CD4-positive, alpha-beta T cell treated with Interleukin-15 for 1 hour (primary cell): ENCODE data around the gene MIDN.

Experiments
- DNase-seq: peaks from one replicate; pipeline ENCODE4 v3.0.0-alpha.2; 2020

Gene MIDN

DNA sequence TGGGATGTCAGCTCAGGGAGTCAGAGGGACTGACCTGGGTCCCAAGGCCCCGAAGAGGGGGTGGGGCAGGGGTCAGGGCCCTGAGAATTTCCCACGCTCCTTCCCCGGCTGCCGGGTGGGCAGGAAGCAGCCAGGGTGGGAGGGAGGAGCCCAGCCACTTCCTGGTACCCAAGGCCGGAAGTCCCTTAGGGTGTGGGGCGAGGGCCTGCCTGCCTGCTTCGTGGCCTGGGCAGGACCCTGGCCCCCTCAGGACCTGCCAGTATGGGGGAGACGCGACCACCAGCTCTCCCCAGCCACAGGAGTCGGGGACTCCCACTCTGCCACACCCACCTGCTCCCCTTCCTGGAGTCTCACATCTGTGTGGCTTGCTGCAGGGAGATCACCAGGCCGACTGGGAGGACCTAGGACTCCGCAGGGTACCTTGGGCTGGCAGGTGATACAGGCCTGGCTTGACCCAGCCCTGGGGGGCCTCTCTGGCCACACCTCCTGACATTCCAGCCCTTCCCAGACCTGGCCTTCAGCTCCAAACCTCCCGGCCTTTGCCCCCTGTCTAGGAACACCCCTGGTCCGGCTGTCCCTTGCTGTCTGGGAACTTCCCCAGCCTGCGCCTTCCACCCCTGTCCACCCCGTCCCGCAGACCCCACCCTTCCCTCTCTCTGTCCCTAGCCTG lies 11.0 kb downstream of the MIDN start:
- peak; percentile 84 for DNase-seq

DNA sequence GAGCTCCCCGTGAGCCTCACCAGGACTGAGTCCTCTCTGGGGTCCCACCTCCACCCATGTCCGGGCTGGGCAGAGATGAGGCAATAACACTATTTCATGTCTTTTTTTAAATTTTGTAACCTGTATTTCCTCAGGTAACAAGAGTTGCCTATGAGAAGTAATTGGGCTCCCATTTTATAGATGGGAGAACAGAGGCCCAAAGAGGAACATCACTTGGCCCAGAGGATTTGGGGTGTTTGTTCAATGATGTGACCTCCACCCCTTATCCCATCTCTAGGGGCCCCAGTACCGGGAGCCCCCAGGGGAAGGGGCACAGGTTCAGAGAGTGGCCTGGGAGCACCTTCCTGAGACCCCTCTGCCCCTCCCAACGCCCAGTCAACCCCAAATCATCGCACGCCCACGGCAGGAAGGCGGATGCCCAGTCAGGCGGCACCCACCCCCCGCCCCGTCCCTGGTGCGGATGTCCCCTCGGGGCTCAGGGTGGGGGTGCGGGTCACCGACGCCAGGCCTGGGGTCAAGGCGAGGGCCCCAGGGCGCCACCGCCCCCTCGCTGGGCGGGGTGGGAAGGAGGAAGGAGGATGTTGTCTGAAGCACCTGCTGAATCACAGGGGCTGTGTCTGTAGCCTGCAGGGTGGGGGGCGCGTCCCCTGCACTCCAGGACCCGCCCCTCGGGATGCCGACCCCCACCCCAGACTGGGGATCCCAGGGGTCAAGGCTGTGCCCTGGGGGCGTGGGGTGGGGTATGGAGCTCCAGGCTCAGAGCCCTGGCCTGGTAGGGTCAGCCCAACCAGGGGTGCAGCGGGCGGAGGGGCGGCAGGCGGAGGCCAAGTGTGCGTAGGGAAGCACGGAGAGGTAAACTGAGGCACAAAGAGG lies 11.7 kb downstream of the MIDN start:
- DNase-seq, result peak; percentile 82

- DNase-seq, result peak; percentile 98
Observed at GRCh38 chr19:1260749-1261537, 12.6 kb downstream of the MIDN start.

DNA sequence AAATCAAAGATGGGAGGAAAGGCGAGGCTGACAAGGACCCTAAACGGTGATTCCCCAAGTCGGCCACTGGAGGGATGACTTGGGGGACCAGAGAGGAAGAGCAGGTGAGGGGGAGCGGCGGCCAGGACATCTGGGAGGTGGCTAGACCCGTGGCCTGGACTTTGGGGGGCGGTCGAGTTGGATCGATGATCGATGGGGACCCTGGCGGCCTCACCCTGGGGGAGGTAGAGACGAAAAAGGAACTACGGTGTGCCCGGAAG lies 13.1 kb downstream of the MIDN start:
- DNase-seq, result peak; percentile 59

GRCh38 chr19:1261798-1262622 lies 13.6 kb downstream of the MIDN start:
- no peak for DNase-seq

GRCh38 chr19:1262623-1263123 lies 14.3 kb downstream of the MIDN start:
- DNase-seq, result no peak

GRCh38 chr19:1263188-1263587 lies 14.8 kb downstream of the MIDN start:
- DNase-seq, result peak; percentile 46

DNA sequence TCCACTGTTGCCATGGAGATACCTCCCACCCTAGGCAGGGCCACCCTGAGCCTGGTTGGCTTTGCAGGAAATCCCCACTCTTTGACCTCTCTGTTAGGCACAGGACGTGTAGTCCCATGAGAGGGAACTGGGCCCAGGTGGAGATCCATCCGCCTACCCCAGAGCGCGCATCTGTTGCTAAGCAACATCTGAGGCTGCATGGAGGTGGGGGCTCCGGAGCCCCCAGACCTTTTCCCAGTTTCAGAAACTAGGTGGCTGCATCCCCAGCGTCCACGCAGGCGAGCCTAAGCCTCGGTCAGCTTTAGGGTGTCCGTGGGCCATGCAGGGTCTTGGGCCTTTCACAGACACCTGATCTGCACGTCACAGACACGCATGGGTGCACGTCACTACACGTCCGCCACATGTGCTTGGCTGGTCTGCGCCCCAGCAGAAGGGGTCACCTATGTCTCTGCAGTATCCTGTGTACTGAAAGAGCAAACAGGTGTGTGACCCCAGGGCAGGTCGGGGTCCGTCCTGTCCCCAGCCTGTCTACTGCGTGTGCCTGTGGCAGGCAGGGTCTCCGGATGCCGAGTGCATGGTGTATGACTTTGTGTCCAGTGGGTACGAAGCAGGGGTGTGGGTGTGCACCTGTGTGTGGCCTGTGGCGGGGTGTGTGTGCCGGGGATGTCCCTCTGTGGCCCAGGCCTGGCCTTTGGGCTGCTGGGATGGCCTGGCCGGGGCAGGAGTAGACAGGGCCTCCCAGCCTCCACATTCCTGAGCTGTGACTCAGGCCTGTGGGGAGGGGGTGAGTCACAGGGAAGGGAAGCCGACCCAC lies 16.6 kb downstream of the MIDN start:
- peak; percentile 72 for DNase-seq

- peak; percentile 67 for DNase-seq
Observed at GRCh38 chr19:1265615-1266128, 17.3 kb downstream of the MIDN start.

DNA sequence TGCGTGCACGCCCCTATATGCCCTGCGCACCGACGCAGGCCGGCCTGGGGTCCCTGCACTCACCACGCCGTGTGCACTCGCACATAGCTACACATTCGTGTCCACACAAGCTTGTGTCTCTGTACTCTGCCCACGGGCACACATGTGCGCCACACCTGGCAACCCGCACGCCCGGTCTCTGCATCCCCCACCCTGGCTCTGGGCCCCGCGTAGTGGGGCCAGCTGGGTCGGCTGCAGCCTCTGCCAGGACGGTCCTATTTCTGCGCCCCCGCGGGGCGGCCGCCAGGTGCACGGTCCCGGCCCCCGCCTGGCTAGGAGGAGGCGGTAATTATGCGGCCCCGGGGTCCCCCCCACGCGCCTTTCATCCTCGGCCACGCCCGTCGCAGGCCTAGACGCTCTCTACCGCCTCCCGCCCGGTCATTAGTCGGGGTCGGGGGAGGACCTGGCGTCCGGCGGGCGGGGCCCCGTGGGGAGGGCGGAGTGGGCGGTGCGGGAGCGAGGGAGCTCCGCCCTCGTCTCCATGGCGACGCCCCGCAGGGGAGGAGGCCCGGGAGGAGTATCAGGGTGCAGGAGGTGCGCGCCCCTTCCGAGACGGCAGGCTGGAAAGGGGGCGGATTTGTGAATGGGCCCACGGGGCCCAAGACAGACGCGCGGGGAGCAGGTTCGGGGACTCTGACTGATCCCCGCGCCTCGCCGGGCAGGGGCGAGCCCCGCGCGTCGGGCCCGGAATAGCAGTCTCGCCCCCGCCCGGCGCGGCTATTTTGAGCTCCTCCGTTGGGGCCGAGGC lies 17.9 kb downstream of the MIDN start:
- DNase-seq, result peak; percentile 90

DNA sequence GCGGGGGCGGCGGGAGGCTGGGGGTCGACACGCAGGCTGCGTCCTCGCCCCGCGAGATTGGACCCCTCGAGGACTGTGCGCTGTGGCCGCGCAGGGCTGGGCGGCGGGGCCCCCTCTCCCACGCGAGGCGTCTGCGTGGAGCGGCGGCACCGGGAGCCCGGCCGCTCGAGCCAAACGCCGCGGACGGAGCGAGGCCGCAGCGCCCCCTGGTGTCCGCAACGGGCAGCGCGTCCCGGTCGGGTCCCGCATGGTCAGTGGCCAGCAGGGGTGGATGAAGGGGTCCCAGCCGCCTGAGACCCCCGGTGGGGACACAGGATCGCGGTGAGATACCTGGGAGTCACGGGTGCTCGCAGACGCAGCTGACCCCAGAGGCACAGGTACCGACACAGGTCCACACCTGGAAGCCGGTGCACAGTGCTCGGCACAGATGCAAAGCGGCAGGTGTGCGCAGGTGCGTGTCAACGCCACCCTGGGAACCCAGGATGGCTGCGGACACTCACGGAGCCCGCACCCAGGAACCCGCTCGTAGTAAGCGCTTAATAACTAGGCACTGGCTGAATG lies 18.6 kb downstream of the MIDN start:
- peak; percentile 68 for DNase-seq

DNA sequence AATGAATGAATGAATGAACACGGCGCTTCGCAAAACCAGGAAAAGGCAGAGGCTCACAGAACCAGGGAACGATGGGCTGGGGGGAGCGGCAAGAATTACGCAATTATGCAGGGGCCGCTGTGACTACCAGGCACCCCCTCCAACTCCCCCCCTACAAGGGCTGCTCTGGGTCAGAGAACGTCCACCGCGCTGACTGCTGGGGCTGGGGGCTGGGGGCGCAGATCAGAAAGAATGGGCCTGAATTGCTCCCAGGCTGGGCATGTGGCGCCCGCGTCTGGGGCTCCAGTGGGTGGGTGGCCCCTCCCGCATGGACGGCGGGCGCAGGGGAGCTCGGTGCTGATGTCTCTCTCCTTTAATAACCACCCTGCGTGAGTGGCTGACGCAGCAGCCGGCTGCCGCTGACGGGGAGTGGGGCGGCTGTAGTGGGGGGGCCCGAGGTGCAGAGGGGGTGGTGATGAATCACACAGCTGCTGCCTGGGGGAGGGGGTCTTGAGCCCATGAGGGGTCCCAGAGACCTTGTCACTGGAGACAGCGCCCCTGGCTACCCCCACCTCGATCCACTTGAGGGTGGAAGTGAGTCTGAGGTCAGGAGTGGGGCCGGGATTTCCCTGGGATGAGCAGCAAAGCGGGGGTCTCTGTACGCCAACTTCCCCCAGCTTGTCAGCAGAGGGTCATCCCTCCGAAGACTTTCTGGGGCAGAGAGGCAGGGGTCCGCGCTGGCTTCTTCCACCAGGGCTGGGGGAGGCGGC lies 19.3 kb downstream of the MIDN start:
- no peak for DNase-seq

- DNase-seq, result no peak
Observed at GRCh38 chr19:1268226-1269064, 20.1 kb downstream of the MIDN start.

DNA sequence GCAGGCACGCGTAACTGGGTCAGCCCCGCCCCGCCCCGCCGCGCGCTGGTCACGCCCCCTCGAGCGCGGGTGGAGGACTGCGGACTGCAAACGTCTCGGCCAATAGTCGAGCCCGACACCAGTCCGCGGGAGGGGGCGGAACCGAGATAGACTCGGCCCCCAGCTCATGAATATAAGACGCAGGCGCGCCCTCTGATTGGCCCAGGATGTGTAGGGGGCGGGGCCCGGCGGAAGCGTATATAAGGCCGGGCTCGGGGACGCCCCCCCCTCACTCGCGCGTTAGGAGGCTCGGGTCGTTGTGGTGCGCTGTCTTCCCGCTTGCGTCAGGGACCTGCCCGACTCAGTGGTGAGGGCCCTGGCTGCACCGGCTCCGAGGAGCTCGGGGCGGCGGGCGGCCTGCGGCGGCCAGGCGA lies 20.7 kb downstream of the MIDN start, which contains the start of gene CIRBP:
CIRBP (plus strand) TSS at position 268 of the 413 bp plus-strand sequence. CDS start 1,602 bp downstream, outside the sequence.
- peak; percentile 100 for DNase-seq

DNA sequence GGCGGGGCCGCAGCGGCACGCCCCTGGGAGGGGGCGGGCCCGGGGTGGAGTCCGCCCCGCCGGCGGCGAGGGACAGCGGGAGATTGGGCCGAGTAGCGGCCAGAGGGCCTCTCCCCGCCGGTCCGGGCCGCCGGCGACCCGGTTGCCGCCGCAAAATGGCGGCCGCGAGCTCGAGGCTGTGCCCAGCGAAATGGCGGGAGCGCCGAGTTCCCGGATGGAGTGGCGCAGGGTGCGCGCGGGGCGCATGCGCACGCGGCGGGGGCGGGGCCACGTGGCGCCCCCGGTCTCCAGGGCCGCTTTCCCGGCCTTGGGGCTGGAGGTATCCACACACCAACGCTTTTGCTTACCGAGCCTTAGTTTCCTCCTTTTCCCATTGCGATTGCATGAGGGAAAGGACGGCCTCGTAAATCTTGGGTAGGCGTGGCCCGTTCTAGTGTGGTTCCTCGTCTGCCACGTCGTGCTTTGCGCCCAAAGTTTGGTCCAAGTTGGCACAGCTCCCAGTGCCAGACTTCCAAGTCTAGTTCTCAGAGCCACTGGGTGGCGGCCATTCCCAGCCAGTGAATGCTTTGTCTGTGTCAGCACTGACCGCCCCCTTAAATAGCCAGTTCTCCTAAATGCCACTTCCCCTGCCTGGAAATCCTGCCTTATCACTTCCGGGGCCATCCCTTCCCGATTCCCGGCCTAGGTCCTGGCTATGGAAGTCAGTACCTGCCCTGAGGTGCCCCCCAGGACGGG lies 21.3 kb downstream of the MIDN start:
- DNase-seq, result peak; percentile 87

DNA sequence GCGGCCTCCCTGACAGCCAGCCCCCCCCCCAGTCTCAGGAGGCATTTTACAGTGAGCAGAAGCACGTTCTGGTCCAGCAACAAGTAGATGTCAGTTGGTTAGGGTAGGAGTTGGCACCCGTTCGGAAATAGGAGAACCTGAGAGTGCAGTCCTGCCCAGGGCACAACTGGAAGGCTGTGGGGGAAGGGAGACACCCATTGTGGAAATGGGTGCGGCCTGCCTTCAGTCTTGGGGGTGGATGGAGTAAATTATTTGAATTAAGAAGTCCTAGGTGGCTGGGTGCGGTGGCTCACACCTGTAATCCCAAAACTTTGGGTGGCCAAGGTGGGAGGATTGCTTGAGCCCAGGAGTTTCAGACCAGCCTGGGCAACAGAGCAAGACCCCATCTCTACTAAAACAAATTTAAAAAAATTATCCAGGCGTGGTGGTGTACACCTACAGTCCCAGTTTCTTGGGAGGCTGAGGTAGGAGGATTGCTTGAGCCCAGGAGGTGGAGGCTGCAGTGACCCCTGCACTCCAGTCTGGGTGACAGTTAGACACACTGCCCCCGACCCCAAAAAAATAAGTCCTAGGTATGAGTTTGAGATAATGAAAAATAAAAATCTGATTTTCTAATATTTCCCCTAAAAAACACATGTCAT lies 21.9 kb downstream of the MIDN start:
- DNase-seq, result no peak
